Psoas muscle (tissue), 8 donors: Measurements from ENCODE around the gene CTNNAL1. TPM values are rescaled to one million over a fixed set of nuclear protein-coding genes. Genes with fewer than 3 reads are reported as not detected.

Experiments used
- ATAC-seq, 4 donors: fragments of 200-7000 bp; cut with Tn5 transposase; one replicate each; pipeline ENCODE4 v1.9.1; 2020; ENCODE audit warnings: moderate library complexity in 3 of 4, mild to moderate bottlenecking in 2 of 4
- DNase-seq, 2 donors: peaks; one replicate each; pipeline ENCODE4 v3.0.0-alpha.2; 2020
- H3K27ac ChIP-seq: fragments of 200-600 bp; one replicate; pipeline ENCODE4 v1.8.0; 2022
- H3K27me3 ChIP-seq, 3 donors: fragments of 200-600 bp in 1 of 3; one replicate each; pipeline versions ENCODE4 v1.6.1 to v1.8.0; 2013 to 2022; ENCODE audit warnings: low read length in 2 of 3, mild to moderate bottlenecking in 2 of 3, moderate library complexity in 1 of 3; ENCODE audit not compliant: insufficient read depth in 3 of 3
- H3K36me3 ChIP-seq, 2 donors: fragments of 200-600 bp in 1 of 2; one replicate each; pipeline versions ENCODE4 v1.6.1 to v1.8.0; 2013 to 2022; ENCODE audit warnings: low read depth in 1 of 2, mild to moderate bottlenecking in 1 of 2, moderate library complexity in 1 of 2; ENCODE audit not compliant: insufficient read depth in 1 of 2
- H3K4me1 ChIP-seq: fragments of 200-600 bp; one replicate; pipeline ENCODE4 v1.8.0; 2022
- H3K4me3 ChIP-seq: fragments of 200-600 bp; one replicate; pipeline ENCODE4 v1.8.0; 2022; ENCODE audit warnings: mild to moderate bottlenecking
- H3K9me3 ChIP-seq: fragments of 200-600 bp; one replicate; pipeline ENCODE4 v1.8.0; 2022
- CTCF ChIP-seq: fragments of 200-600 bp; IDR thresholded peaks from one replicate; pipeline ENCODE4 v1.8.0; 2022; ENCODE audit warnings: antibody characterized with exemption
- WGBS, 3 donors: extraction: QIAGEN DNeasy Blood & Tissue Kit; methylation state at CpG; one replicate each; pipeline versions ENCODE4 v1.1.6 to v1.1.7; 2013; 5-methylcytosine and 5-hydroxymethylcytosine counted together
- intact Hi-C, 2 donors: fragments of 100-400 bp; cut with DNase I; formaldehyde crosslinking; loops; one replicate each; pipeline versions ENCODE4 v1.11.0 to v1.14.2; 2022
- polyA plus RNA-seq, 3 donors: library from polyadenylated mRNA; stranded (reverse); fragments of 200-250 nt; gene quantifications; one replicate each; pipeline ENCODE4 v1.2.3, GENCODE V29; 2013
- total RNA-seq, 4 donors: library from RNA; stranded (reverse); fragmentation: NEBNext Ultra II Directional in 2 of 4; extraction: Animal tissue kit (Norgen Biotek cat#: 25700) in 2 of 4; gene quantifications; one replicate each; pipeline versions ENCODE4 v1.2.1 to v1.2.4, GENCODE V29; 2021 to 2023
- donor health status: healthy with polysubstance abuse.
- donor health status: DM: no; HTN: no; CAD: no; lungs with moderate emphysema.
- donor health status: Bipolar disorder and iron deficiency.
- donor health status: healthy.
- donor health status: DM: yes; HTN: yes; CAD: no.
- donor health status: DM: no; HTN: no; CAD: no.
- donor health status: DM: no; HTN: no; CAD: no.
- donor health status: DM: yes; HTN: yes; CAD: no.

Gene CTNNAL1
- total and polyA plus RNA-seq, 7 donors: 14.1 to 49.4 (median 35.2) TPM

GRCh38 chr9:109030426-109030825 lies 17.1 kb upstream of the CTNNAL1 start:
- Histone ChIP-seq H3K27me3 (no peaks in the 10 kb centered on the region), H3K27ac (no peak overlapping the region), H3K4me1 (peaks cover 5% of the 10 kb centered on the region), H3K9me3 (no peaks in the 10 kb centered on the region), H3K4me3 (no peak overlapping the region), H3K36me3 (peaks cover 0 to 48% of the 10 kb centered on the region in 2 donors)
- intact Hi-C loops: no loop called here
- no peak for TF ChIP-seq CTCF
- DNase-seq (no peak), ATAC-seq (no peak)
- 91 to 96% (median 95%) methylated on average over 4 of the region's 4 CpGs for WGBS, 3 donors

- TF ChIP-seq CTCF: no peak
- Histone ChIP-seq H3K36me3 (peaks cover 0 to 32% of the 10 kb centered on the region in 2 donors), H3K4me1 (peaks cover 5% of the 10 kb centered on the region), H3K9me3 (no peaks in the 10 kb centered on the region), H3K4me3 (no peak overlapping the region), H3K27ac (no peak overlapping the region), H3K27me3 (no peaks in the 10 kb centered on the region)
- DNase-seq (no peak), ATAC-seq (no peak)
- 91 to 96% (median 94%) methylated on average over 4 of the region's 4 CpGs for WGBS, 3 donors
- intact Hi-C loops: no loop called here
Measured at GRCh38 chr9:109028457-109028856, 15.2 kb upstream of the CTNNAL1 start.

GRCh38 chr9:109027176-109027575 lies 13.9 kb upstream of the CTNNAL1 start:
- no peak for DNase-seq
- H3K27me3 ChIP-seq: no peaks in the 10 kb centered on the region

GRCh38 chr9:109026306-109026705 lies 13.0 kb upstream of the CTNNAL1 start:
- H3K36me3 ChIP-seq: peaks cover 0 to 10% of the 10 kb centered on the region in 2 donors
- TF ChIP-seq CTCF: no peak
- peaks cover 15% of the 10 kb centered on the region for H3K4me1 ChIP-seq
- no peak for ATAC-seq
- no peak for DNase-seq
- no peaks in the 10 kb centered on the region for H3K9me3 ChIP-seq
- WGBS, 3 donors: 78 to 93% (median 86%) methylated on average over 7 of the region's 7 CpGs
- intact Hi-C loops: loop anchor here in 1 of 2 donors (2.0 kb wide), 1 partner anchor 76 kb away; no protein-coding TSS in a partner anchor
- H3K4me3 ChIP-seq: no peak overlapping the region
- no peak overlapping the region for H3K27ac ChIP-seq
- no peaks in the 10 kb centered on the region for H3K27me3 ChIP-seq

More at GRCh38 chr9:109027176-109027575, 13.9 kb upstream of the CTNNAL1 start:
- no peaks in the 10 kb centered on the region for H3K9me3 ChIP-seq
- 41 to 58% (median 54%) methylated on average over 2 of the region's 2 CpGs for WGBS, 3 donors
- H3K27ac ChIP-seq: no peak overlapping the region
- intact Hi-C loops: loop anchor here in 1 of 2 donors (2.0 kb wide), 1 partner anchor 76 kb away; no protein-coding TSS in a partner anchor
- no peak for ATAC-seq
- H3K36me3 ChIP-seq: peaks cover 0 to 19% of the 10 kb centered on the region in 2 donors
- H3K4me1 ChIP-seq: peaks cover 15% of the 10 kb centered on the region
- H3K4me3 ChIP-seq: no peak overlapping the region
- TF ChIP-seq CTCF: no peak

- DNase-seq (no peak), ATAC-seq (peak in 3 of 4 donors; percentile 39 to 64 (median 47))
- no peak overlapping the region for H3K27ac ChIP-seq
- intact Hi-C loops: no loop called here
- H3K4me1 ChIP-seq: peaks cover 19% of the 10 kb centered on the region
- no peak for TF ChIP-seq CTCF
- H3K27me3 ChIP-seq: no peaks in the 10 kb centered on the region
- peaks cover 0 to 11% of the 10 kb centered on the region in 2 donors for H3K36me3 ChIP-seq
- no peaks in the 10 kb centered on the region for H3K9me3 ChIP-seq
- H3K4me3 ChIP-seq: no peak overlapping the region
Measured at GRCh38 chr9:109022873-109023272, 9.6 kb upstream of the CTNNAL1 start.
